GM12878 (cell line): ENCODE results near the gene NUP214.

ENCODE experiments used
- BCL3 ChIP-seq: IDR thresholded peaks from 2 replicates; pipeline ENCODE4 v1.6.1; 2011; ENCODE audit warnings: borderline replicate concordance, low read depth, mild to moderate bottlenecking, moderate library complexity, low read length; ENCODE audit not compliant: insufficient read depth, poor library complexity, severe bottlenecking
- CHD1 ChIP-seq: IDR thresholded peaks from 2 replicates; pipeline ENCODE4 v1.6.1; 2012; ENCODE audit warnings: low read depth, low read length, improper control_type of control experiment
- CTCF ChIP-seq, 3 experiments: IDR thresholded peaks in 2 of 3; conservative IDR thresholded peaks in 1 of 3; 2 replicates each; pipeline ENCODE4 v1.5.1; 2011; ENCODE audit warnings: low read depth in 3 of 3, low read length in 3 of 3, mild to moderate bottlenecking in 3 of 3, control low read depth in 2 of 3, moderate library complexity in 2 of 3, inconsistent platforms in 1 of 3, mixed read lengths in 1 of 3; ENCODE audit not compliant: control insufficient read depth in 2 of 3, insufficient read depth in 1 of 3; ENCODE audit errors: extremely low read depth in 1 of 3
- ELK1 ChIP-seq: IDR thresholded peaks from 2 replicates; pipeline ENCODE4 v1.6.1; 2012; ENCODE audit warnings: low read depth, low read length, improper control_type of control experiment

GRCh38 chr9:131233995-131234394 is 108.6 kb downstream of the NUP214 start:
- TF ChIP-seq CTCF (IDR thresholded peaks at IDR 0.05 in 2 of 3, conservative IDR thresholded peaks at IDR 0.05 in 1 of 3; ENCODE audit: control insufficient read depth in 2 of 3, extremely low read depth in 1 of 3, insufficient read depth in 1 of 3, low read depth in 3 of 3, low read length in 3 of 3) (no peak), ELK1 (no peak), CHD1 (no peak), BCL3 (no peak)
